ENCODE results near the gene TSHZ2.

Gene TSHZ2

DNA sequence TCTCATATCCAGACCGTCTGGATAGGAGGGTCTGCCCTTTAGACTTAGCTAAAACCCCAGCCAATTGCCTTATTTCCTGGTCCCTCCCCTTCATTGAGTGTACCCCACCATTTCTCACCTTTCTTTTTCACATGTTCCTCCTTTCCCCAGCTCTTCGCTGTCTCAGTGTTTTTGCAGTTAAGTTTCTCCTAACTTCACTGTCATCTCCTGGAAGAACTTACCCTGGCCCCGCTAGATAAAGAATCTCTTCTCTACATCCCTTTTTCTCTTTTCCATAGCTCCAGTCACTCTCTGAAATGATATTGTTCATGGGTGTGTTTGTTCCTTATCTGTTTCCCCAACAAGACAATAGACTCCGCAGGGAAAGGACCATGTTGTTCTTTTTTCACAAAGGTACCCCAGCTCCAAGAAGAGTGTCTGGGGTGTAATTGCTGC is 208.8 kb downstream of the TSHZ2 start:
- H3K4me3 ChIP-seq (ENCODE audit: low read length in 2 of 2) = no peak overlapping the region
- no peak overlapping the region for H3K9ac ChIP-seq (ENCODE audit: low read length in 2 of 2)
- no peaks in the 10 kb centered on the region for H3K9me3 ChIP-seq (ENCODE audit: control insufficient read depth in 2 of 2, low read length in 2 of 2)
- no peak overlapping the region for H3K27ac ChIP-seq (ENCODE audit: low read length)
- H3K27me3 ChIP-seq (ENCODE audit: control insufficient read depth in 1 of 2, insufficient read depth in 2 of 2, low read length in 2 of 2) = no peaks in the 10 kb centered on the region
- no peaks in the 10 kb centered on the region for H3K36me3 ChIP-seq (ENCODE audit: control insufficient read depth in 2 of 2, insufficient read depth in 2 of 2, low read length in 2 of 2)
- H3K4me1 ChIP-seq (ENCODE audit: control insufficient read depth, insufficient read depth, low read length) = no peaks in the 10 kb centered on the region

DNA sequence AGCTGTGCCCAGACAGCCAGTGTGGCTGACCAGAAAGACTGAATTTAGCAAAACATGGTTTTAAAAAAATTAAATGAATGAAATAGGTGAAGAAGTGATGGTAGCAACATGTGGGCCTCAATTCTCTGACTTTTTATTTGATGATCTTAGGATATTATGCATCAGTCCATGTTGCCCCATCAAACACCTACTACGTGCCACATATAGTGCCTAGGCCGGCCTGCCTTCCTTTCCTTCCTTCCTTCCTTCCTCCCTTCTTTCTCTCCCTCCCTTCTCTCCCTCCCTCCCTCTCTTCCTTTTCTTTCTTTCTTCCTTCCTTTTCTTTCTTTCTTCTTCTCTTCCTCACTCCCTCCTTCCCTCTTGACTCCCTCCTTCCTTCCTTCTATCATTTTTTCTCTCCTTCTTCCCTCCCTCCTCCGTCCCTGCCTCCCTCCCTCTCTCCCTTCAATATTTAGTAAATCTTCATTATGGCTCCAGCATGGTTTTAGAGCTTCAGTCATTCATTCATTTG is 209.8 kb downstream of the TSHZ2 start:
- Histone ChIP-seq H3K27me3 (ENCODE audit: control insufficient read depth in 1 of 2, insufficient read depth in 2 of 2, low read length in 2 of 2) (no peaks in the 10 kb centered on the region), H3K27ac (ENCODE audit: low read length) (no peak overlapping the region), H3K4me3 (ENCODE audit: low read length in 2 of 2) (no peak overlapping the region), H3K36me3 (ENCODE audit: control insufficient read depth in 2 of 2, insufficient read depth in 2 of 2, low read length in 2 of 2) (no peaks in the 10 kb centered on the region), H3K9me3 (ENCODE audit: control insufficient read depth in 2 of 2, low read length in 2 of 2) (no peaks in the 10 kb centered on the region), H3K9ac (ENCODE audit: low read length in 2 of 2) (no peak overlapping the region), H3K4me1 (ENCODE audit: control insufficient read depth, insufficient read depth, low read length) (no peaks in the 10 kb centered on the region)

DNA sequence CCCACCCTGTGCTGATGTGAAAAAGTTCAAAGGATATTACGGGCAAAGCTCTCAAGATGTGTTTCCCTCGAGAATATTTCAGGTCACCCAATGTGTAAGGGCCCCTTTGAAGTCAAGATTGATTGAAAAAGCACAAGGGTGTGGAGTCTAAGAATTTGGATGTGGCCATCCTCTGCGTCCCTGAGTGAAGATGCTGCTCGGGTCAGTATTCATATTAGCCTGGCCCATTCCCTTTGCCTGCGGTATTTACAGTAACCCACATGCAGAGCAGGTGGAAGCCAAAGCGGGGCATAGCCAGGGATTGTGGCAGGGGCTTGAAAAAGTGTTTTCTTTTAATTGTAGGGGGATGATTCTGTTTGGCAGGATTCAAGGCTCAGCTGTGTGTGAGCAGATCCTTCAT is 211.0 kb downstream of the TSHZ2 start:
- no peaks in the 10 kb centered on the region for H3K9me3 ChIP-seq (ENCODE audit: control insufficient read depth in 2 of 2, low read length in 2 of 2)
- H3K36me3 ChIP-seq (ENCODE audit: control insufficient read depth in 2 of 2, insufficient read depth in 2 of 2, low read length in 2 of 2) = no peaks in the 10 kb centered on the region
- no peak overlapping the region for H3K9ac ChIP-seq (ENCODE audit: low read length in 2 of 2)
- H3K27ac ChIP-seq (ENCODE audit: low read length) = no peak overlapping the region
- H3K4me1 ChIP-seq (ENCODE audit: control insufficient read depth, insufficient read depth, low read length) = no peaks in the 10 kb centered on the region
- no peak overlapping the region for H3K4me3 ChIP-seq (ENCODE audit: low read length in 2 of 2)
- no peaks in the 10 kb centered on the region for H3K27me3 ChIP-seq (ENCODE audit: control insufficient read depth in 1 of 2, insufficient read depth in 2 of 2, low read length in 2 of 2)

DNA sequence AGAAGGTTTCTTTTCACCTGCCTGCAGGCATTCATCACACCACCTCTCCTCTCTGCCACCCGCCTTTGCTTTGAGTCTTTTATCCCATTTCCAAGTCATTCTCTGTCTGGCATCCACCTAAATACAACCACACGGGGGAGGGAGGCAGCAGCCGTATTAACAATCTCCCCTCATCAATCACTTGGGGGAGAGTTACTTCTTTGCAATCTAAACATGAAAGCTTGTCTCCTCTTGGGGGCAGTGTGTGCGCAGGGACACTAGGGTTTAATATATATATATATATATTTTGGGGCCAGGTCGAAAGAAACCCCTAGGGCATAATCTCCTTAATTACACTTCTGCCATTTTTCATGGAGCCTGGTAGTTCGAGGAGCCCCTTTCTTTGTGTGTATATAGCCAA is 214.5 kb downstream of the TSHZ2 start:
- H3K4me1 ChIP-seq (ENCODE audit: control insufficient read depth, insufficient read depth, low read length) = no peaks in the 10 kb centered on the region
- no peak overlapping the region for H3K27ac ChIP-seq (ENCODE audit: low read length)
- H3K4me3 ChIP-seq (ENCODE audit: low read length in 2 of 2) = no peak overlapping the region
- no peak overlapping the region for H3K9ac ChIP-seq (ENCODE audit: low read length in 2 of 2)
- H3K36me3 ChIP-seq (ENCODE audit: control insufficient read depth in 2 of 2, insufficient read depth in 2 of 2, low read length in 2 of 2) = no peaks in the 10 kb centered on the region
- H3K27me3 ChIP-seq (ENCODE audit: control insufficient read depth in 1 of 2, insufficient read depth in 2 of 2, low read length in 2 of 2) = no peaks in the 10 kb centered on the region
- H3K9me3 ChIP-seq (ENCODE audit: control insufficient read depth in 2 of 2, low read length in 2 of 2) = no peaks in the 10 kb centered on the region

DNA sequence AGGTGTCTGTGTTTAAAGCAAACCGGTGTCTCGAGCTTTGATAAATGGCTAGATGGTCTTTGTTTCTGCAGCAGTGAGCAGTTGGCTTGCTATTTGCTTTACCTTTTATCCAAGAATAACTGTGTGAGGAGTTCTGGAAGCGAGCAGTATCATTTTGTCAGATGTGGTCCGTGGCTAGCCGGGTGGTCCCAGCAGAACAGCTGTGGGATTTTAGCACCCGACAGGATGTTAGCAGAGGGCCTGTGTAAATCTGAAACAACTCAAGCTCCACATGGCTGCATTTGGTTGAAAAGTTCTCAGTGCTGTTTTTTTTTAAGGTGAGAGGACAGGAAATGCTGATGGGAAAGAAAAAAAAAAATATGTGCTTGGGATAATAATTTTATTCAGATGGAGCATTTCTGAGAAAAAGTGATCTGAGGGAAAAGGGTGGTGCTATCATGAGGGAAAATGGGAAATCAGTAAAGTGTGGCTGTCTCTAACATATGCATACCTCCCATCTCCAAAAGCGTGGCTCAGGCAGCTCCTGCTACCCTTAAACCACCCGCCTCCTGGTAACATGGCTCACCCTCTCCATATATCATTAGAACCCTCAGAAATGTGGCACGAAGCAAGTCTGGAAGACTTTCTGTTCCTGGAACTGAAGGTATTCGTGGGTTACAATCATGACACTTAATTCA is 215.4 kb downstream of the TSHZ2 start:
- H3K36me3 ChIP-seq (ENCODE audit: control insufficient read depth in 2 of 2, insufficient read depth in 2 of 2, low read length in 2 of 2) = no peaks in the 10 kb centered on the region
- H3K4me3 ChIP-seq (ENCODE audit: low read length in 2 of 2) = no peak overlapping the region
- no peaks in the 10 kb centered on the region for H3K9me3 ChIP-seq (ENCODE audit: control insufficient read depth in 2 of 2, low read length in 2 of 2)
- no peaks in the 10 kb centered on the region for H3K4me1 ChIP-seq (ENCODE audit: control insufficient read depth, insufficient read depth, low read length)
- no peak overlapping the region for H3K9ac ChIP-seq (ENCODE audit: low read length in 2 of 2)
- H3K27ac ChIP-seq (ENCODE audit: low read length) = no peak overlapping the region
- H3K27me3 ChIP-seq (ENCODE audit: control insufficient read depth in 1 of 2, insufficient read depth in 2 of 2, low read length in 2 of 2) = no peaks in the 10 kb centered on the region

DNA sequence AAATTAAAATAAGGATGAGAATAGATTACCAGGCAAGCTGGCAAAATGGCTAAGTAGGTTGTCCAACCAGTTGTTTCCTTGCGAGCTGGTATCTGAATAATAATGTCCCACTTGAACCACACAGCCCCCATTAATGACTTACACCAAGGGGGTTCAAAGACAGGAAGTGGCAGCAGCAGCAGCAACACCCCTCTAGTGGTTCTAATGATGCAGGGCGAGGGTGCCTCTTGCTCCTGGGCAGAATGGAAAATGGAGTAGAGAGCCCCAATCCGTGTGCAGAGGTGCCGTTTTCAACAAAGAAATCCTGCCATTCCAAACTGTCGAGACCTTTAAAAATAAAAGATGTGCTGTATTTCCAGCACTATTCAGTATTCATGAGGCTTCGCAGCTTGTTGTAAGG is 218.1 kb downstream of the TSHZ2 start:
- no peaks in the 10 kb centered on the region for H3K9me3 ChIP-seq (ENCODE audit: control insufficient read depth in 2 of 2, low read length in 2 of 2)
- no peaks in the 10 kb centered on the region for H3K4me1 ChIP-seq (ENCODE audit: control insufficient read depth, insufficient read depth, low read length)
- H3K4me3 ChIP-seq (ENCODE audit: low read length in 2 of 2) = no peak overlapping the region
- H3K9ac ChIP-seq (ENCODE audit: low read length in 2 of 2) = no peak overlapping the region
- no peak overlapping the region for H3K27ac ChIP-seq (ENCODE audit: low read length)
- H3K27me3 ChIP-seq (ENCODE audit: control insufficient read depth in 1 of 2, insufficient read depth in 2 of 2, low read length in 2 of 2) = peaks cover 0 to 7% of the 10 kb centered on the region in 2 donors
- H3K36me3 ChIP-seq (ENCODE audit: control insufficient read depth in 2 of 2, insufficient read depth in 2 of 2, low read length in 2 of 2) = no peaks in the 10 kb centered on the region

DNA sequence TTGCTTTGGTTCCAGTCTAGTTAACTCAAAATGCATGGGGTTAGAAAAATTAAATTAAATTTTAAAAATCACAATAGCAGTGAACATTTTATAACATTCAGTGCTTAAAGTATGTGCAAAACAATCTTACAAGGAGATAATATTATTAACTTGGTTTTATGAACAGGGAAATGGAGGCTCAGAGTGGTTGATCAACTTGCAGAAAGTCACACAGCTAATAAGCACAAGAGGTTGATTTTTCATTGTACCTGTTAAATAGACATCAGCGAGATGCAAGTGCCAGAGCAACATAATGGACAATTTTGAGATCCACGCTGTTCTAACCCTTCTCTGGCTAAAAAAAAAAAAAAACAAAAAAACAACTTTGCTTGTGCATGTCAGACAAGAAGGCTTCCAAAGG is 219.8 kb downstream of the TSHZ2 start:
- H3K4me1 ChIP-seq (ENCODE audit: control insufficient read depth, insufficient read depth, low read length) = no peaks in the 10 kb centered on the region
- H3K27ac ChIP-seq (ENCODE audit: low read length) = no peak overlapping the region
- H3K9ac ChIP-seq (ENCODE audit: low read length in 2 of 2) = no peak overlapping the region
- H3K4me3 ChIP-seq (ENCODE audit: low read length in 2 of 2) = no peak overlapping the region
- no peaks in the 10 kb centered on the region for H3K36me3 ChIP-seq (ENCODE audit: control insufficient read depth in 2 of 2, insufficient read depth in 2 of 2, low read length in 2 of 2)
- peaks cover 2 to 7% of the 10 kb centered on the region in 2 donors for H3K27me3 ChIP-seq (ENCODE audit: control insufficient read depth in 1 of 2, insufficient read depth in 2 of 2, low read length in 2 of 2)
- H3K9me3 ChIP-seq (ENCODE audit: control insufficient read depth in 2 of 2, low read length in 2 of 2) = no peaks in the 10 kb centered on the region

DNA sequence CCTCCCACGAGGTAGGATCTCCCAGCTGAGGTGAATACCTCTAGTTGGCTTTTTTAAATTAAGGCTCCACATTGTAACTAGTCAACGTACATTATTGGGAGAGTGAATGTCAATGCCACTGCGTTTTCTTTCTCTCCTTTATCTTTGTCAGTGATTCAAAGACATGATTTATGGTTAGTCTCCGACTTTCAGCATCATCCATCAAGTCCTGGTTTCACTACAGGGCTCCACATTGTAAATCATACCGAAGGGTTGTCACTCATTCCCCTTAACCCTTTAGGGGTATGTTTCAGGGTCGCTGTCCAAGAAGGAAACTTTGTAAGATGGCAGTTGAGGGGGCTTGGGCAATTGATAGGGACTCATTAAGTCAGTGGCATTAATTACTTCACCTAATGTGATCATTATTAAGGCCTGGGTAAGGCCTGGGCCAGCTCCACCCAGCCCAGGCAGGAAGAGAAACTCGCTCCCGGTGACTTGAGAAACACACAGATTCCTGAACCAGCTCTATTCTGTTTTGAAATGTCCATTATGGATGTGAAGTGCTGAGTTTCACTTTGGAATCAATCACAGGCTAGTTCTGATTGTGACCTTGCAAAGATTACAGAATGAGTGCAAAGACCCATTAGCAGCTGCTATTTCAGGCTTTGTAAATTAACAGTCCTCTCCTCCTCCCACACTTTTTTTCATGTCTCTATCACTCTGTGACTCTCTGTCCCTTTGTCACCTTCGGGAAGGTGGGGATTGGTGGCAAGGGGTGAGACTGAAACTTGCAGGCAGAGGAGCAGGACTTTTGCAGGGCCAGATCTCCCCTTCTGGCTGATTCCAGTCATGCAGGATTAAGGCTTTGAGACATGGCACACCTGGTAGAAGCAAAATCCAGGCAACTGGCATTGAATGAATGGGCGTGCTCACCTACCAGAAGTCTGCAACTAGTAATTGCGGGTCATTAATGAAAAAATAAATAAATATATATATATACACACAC is 222.4 kb downstream of the TSHZ2 start:
- peaks cover 2 to 8% of the 10 kb centered on the region in 2 donors for H3K27me3 ChIP-seq (ENCODE audit: control insufficient read depth in 1 of 2, insufficient read depth in 2 of 2, low read length in 2 of 2)

DNA sequence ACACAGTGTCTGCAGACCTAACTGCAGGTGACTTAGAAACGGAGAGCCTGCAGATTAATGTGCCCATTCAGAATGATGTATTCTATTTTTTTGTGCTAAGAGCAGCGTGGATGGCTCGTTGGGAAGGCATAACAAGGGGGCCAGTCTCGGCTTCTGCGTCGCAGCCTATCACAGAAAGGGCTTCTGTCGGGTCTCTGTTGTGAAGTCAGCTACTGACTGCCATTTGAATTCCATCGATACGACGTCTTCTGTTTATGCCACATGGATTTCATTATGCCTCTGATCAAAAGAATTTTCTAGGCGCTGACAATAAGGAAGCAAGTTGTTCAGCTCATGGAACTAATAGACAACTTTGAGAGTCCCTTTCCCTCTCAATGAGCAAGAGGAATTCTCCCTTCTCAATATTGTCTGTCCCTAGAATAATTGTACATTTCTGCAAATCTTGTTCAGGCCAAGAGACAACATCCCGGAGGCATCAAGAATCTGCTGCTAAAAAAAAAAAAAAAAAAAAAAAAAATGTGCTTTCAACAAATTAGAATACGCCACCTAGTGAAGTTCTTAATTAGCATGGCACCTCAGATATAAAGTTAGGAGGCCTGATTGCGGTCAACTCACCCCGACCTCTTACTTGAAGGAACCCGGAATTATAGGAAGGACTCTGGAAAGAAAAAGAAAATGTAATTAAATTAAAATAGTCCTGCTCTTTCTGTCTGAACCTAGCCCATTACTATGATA is 223.9 kb downstream of the TSHZ2 start:
- Histone ChIP-seq H3K27me3 (ENCODE audit: control insufficient read depth in 1 of 2, insufficient read depth in 2 of 2, low read length in 2 of 2) (peaks cover 2 to 10% of the 10 kb centered on the region in 2 donors), H3K36me3 (ENCODE audit: control insufficient read depth in 2 of 2, insufficient read depth in 2 of 2, low read length in 2 of 2) (no peaks in the 10 kb centered on the region), H3K4me3 (ENCODE audit: low read length in 2 of 2) (peak overlapping the region in 1 of 2 donors; percentile 8)

More for the DNA sequence above, 222.4 kb downstream of the TSHZ2 start:
- Histone ChIP-seq H3K27ac (ENCODE audit: low read length) (no peak overlapping the region), H3K4me1 (ENCODE audit: control insufficient read depth, insufficient read depth, low read length) (no peaks in the 10 kb centered on the region), H3K9me3 (ENCODE audit: control insufficient read depth in 2 of 2, low read length in 2 of 2) (no peaks in the 10 kb centered on the region), H3K4me3 (ENCODE audit: low read length in 2 of 2) (no peak overlapping the region), H3K36me3 (ENCODE audit: control insufficient read depth in 2 of 2, insufficient read depth in 2 of 2, low read length in 2 of 2) (no peaks in the 10 kb centered on the region), H3K9ac (ENCODE audit: low read length in 2 of 2) (no peak overlapping the region)

DNA sequence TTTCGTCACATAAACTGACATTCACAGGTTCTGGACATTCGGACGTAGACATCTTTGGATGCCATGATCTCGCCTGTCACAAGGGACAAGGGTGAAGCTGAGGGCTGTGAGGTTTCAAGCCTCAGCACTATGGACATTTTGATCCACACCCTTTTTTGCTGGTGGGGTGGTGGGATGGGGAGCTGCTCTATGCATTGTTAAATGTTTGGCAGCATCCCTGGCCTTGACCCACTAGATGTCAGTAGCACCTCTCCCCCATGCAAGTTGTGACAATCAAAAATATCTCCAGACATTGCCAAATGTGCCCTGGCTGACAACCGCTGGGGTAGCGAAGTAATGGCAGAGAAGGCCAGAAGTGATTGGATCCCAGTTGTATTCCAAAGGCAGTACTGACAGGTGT is 229.4 kb downstream of the TSHZ2 start:
- no peak overlapping the region for H3K27ac ChIP-seq (ENCODE audit: low read length)
- no peaks in the 10 kb centered on the region for H3K9me3 ChIP-seq (ENCODE audit: control insufficient read depth in 2 of 2, low read length in 2 of 2)
- no peak overlapping the region for H3K4me3 ChIP-seq (ENCODE audit: low read length in 2 of 2)
- peaks cover 0 to 3% of the 10 kb centered on the region in 2 donors for H3K27me3 ChIP-seq (ENCODE audit: control insufficient read depth in 1 of 2, insufficient read depth in 2 of 2, low read length in 2 of 2)
- H3K36me3 ChIP-seq (ENCODE audit: control insufficient read depth in 2 of 2, insufficient read depth in 2 of 2, low read length in 2 of 2) = no peaks in the 10 kb centered on the region
- no peak overlapping the region for H3K9ac ChIP-seq (ENCODE audit: low read length in 2 of 2)
- H3K4me1 ChIP-seq (ENCODE audit: control insufficient read depth, insufficient read depth, low read length) = no peaks in the 10 kb centered on the region

More for the DNA sequence above, 223.9 kb downstream of the TSHZ2 start:
- no peak overlapping the region for H3K27ac ChIP-seq (ENCODE audit: low read length)
- H3K9me3 ChIP-seq (ENCODE audit: control insufficient read depth in 2 of 2, low read length in 2 of 2) = no peaks in the 10 kb centered on the region
- H3K9ac ChIP-seq (ENCODE audit: low read length in 2 of 2) = no peak overlapping the region
- no peaks in the 10 kb centered on the region for H3K4me1 ChIP-seq (ENCODE audit: control insufficient read depth, insufficient read depth, low read length)
